Neuronal stem cell (in vitro differentiated cells): Measurements from ENCODE around the gene HDDC3.

Experiments used
- DNase-seq: peaks from one replicate; pipeline ENCODE4 v3.0.0-alpha.2; 2013; ENCODE audit warnings: low spot score
- H2AFZ ChIP-seq: one replicate; pipeline ENCODE4 v1.6.1; 2013; ENCODE audit warnings: mild to moderate bottlenecking, low read length, inconsistent platforms
- H2AK5ac ChIP-seq: 2 replicates; pipeline ENCODE4 v1.6.1; 2013; ENCODE audit warnings: low read depth, mild to moderate bottlenecking, inconsistent platforms, low read length, moderate library complexity, mixed read lengths
- H2BK120ac ChIP-seq: 2 replicates; pipeline ENCODE4 v1.6.1; 2013; ENCODE audit warnings: low read depth, mild to moderate bottlenecking, inconsistent platforms, low read length, moderate library complexity, mixed read lengths
- H2BK12ac ChIP-seq: one replicate; pipeline ENCODE4 v1.6.1; 2013; ENCODE audit warnings: low read length, inconsistent platforms
- H2BK15ac ChIP-seq: 2 replicates; pipeline ENCODE4 v1.6.1; 2013; ENCODE audit warnings: mild to moderate bottlenecking, low read length, inconsistent platforms, mixed read lengths
- H2BK5ac ChIP-seq: one replicate; pipeline ENCODE4 v1.6.1; 2013; ENCODE audit warnings: inconsistent platforms, mild to moderate bottlenecking, low read length, moderate library complexity
- H3K14ac ChIP-seq: one replicate; pipeline ENCODE4 v1.6.1; 2013; ENCODE audit warnings: low read length, inconsistent platforms
- H3K18ac ChIP-seq: 2 replicates; pipeline ENCODE4 v1.6.1; 2013; ENCODE audit warnings: low read length, inconsistent platforms
- H3K23ac ChIP-seq: 2 replicates; pipeline ENCODE4 v1.6.1; 2013; ENCODE audit warnings: low read depth, mild to moderate bottlenecking, mixed read lengths, low read length, inconsistent platforms; ENCODE audit not compliant: poor library complexity
- H3K27ac ChIP-seq: replicated peaks from 3 replicates; pipeline ENCODE4 v1.5.1; 2013; ENCODE audit warnings: low read length, inconsistent platforms
- H3K27me3 ChIP-seq, 3 experiments: 2 replicates each; pipeline ENCODE4 v1.6.1; 2013; ENCODE audit warnings: low read length in 3 of 3, mild to moderate bottlenecking in 2 of 3, inconsistent platforms in 1 of 3, low read depth in 1 of 3, mixed read lengths in 1 of 3, moderate library complexity in 1 of 3; ENCODE audit not compliant: control insufficient read depth in 3 of 3, insufficient read depth in 3 of 3
- H3K36me3 ChIP-seq, 2 donors: replicated peaks in 1 of 2; 2 replicates each; pipeline ENCODE4 v1.6.1; 2013; ENCODE audit warnings: low read length in 2 of 2; ENCODE audit not compliant: control insufficient read depth in 2 of 2, insufficient read depth in 2 of 2
- H3K4ac ChIP-seq: 2 replicates; pipeline ENCODE4 v1.6.1; 2013; ENCODE audit warnings: inconsistent platforms, mild to moderate bottlenecking, low read length, moderate library complexity
- H3K4me1 ChIP-seq, 2 donors: 1 replicate in 1 of 2; 2 replicates in 1 of 2; pipeline ENCODE4 v1.6.1; 2013; ENCODE audit warnings: low read length in 2 of 2, low read depth in 1 of 2; ENCODE audit not compliant: control insufficient read depth in 2 of 2, insufficient read depth in 1 of 2
- H3K4me2 ChIP-seq: one replicate; pipeline ENCODE4 v1.6.1; 2013; ENCODE audit warnings: mild to moderate bottlenecking, low read length, inconsistent platforms; ENCODE audit not compliant: insufficient read depth, poor library complexity, severe bottlenecking
- H3K4me3 ChIP-seq, 2 donors: 2 replicates each; pipeline ENCODE4 v1.5.1; 2013; ENCODE audit warnings: low read length in 2 of 2, mild to moderate bottlenecking in 2 of 2, inconsistent platforms in 1 of 2, moderate library complexity in 1 of 2
- H3K79me1 ChIP-seq: one replicate; pipeline ENCODE4 v1.6.1; 2013; ENCODE audit warnings: low read depth, mild to moderate bottlenecking, inconsistent platforms, low read length, moderate library complexity
- H3K9ac ChIP-seq: one replicate; pipeline ENCODE4 v1.6.1; 2013; ENCODE audit warnings: mild to moderate bottlenecking, low read depth, low read length, inconsistent platforms; ENCODE audit not compliant: poor library complexity
- H3K9me3 ChIP-seq, 2 donors: replicated peaks in 1 of 2; 2 replicates each; pipeline versions ENCODE3 to v1.6.1; 2013; ENCODE audit warnings: low read length in 2 of 2, mild to moderate bottlenecking in 2 of 2, inconsistent platforms in 1 of 2, low read depth in 1 of 2, mixed read lengths in 1 of 2, moderate library complexity in 1 of 2; ENCODE audit not compliant: control insufficient read depth in 2 of 2, insufficient read depth in 1 of 2
- H4K8ac ChIP-seq: one replicate; pipeline ENCODE4 v1.6.1; 2013; ENCODE audit warnings: low read depth, mild to moderate bottlenecking, inconsistent platforms, low read length, moderate library complexity
- H4K91ac ChIP-seq: one replicate; pipeline ENCODE4 v1.6.1; 2013; ENCODE audit warnings: low read length, low read depth, mild to moderate bottlenecking, inconsistent platforms; ENCODE audit not compliant: poor library complexity
- WGBS, 2 donors: extraction: QIAGEN DNeasy Blood & Tissue Kit; methylation state at CpG; one replicate each; pipeline ENCODE4 v1.1.7; 2013; ENCODE audit warnings: missing lambda C conversion rate in 2 of 2, mixed read lengths in 1 of 2; ENCODE audit not compliant: insufficient read length in 2 of 2, insufficient replicate concordance in 1 of 2; ENCODE audit errors: extremely low coverage in 2 of 2; 5-methylcytosine and 5-hydroxymethylcytosine counted together

HDDC3 gene

DNA sequence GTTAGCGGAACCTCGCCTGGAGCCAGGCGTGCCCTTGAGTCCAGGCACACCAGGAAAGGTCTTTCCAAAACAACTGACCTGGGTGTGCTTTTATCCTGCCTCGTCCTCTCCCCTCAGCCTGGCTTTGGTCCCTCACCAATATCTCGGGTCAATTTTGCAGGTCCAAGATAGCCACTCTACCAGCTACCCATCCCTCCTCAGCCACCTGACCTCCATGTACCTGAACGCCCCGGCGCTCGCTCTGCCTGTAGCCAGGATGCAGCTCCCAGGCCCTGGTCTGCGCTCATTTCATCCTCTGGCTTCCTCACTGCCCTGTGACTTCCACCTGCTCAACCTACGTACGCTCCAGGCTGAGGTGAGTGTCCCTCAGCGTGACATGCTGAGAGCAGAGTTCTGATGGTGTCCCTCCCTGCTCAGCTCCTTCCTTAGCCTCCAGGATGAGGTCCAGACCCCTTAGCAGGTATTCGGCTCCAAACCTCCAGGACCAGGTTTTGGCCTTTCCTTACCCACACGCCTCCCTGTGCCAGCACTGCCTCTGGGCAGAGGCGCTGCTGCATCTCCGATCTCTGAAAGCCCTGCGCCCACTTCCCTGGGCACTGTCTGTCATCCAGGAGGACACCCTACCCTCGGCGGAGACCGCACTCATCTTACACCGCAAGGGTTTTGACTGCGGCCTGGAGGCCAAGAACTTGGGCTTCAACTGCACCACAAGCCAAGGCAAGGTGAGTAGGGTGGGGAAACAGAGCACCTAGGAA is 14.1 kb downstream of the HDDC3 start:
- H2BK5ac ChIP-seq = no peak overlapping the region
- no peak overlapping the region for H3K4me2 ChIP-seq
- H3K23ac ChIP-seq = peak overlapping the region; percentile 34
- H3K4ac ChIP-seq = no peak overlapping the region
- no peaks in the 10 kb centered on the region for H3K79me1 ChIP-seq
- H2BK15ac ChIP-seq = no peak overlapping the region
- no peak overlapping the region for H2BK120ac ChIP-seq
- H2AK5ac ChIP-seq = no peak overlapping the region
- no peak overlapping the region for H2BK12ac ChIP-seq
- H4K91ac ChIP-seq = no peak overlapping the region
- no peak overlapping the region for H2AFZ ChIP-seq
- peak overlapping the region; percentile 76 for H3K14ac ChIP-seq
- peaks cover 48 to 83% of the 10 kb centered on the region in 2 donors for H3K36me3 ChIP-seq
- no peaks in the 10 kb centered on the region for H3K4me1 ChIP-seq
- H3K4me3 ChIP-seq = no peak overlapping the region
- no peak for DNase-seq
- peak overlapping the region; percentile 36 for H3K9ac ChIP-seq
- no peak overlapping the region for H3K18ac ChIP-seq
- WGBS, 2 donors = no CpG with 5 or more reads among the region's 23 CpGs
- H3K27me3 ChIP-seq = no peaks in the 10 kb centered on the region
- H3K9me3 ChIP-seq = no peaks in the 10 kb centered on the region
- H4K8ac ChIP-seq = no peak overlapping the region
- H3K27ac ChIP-seq = no peak overlapping the region

DNA sequence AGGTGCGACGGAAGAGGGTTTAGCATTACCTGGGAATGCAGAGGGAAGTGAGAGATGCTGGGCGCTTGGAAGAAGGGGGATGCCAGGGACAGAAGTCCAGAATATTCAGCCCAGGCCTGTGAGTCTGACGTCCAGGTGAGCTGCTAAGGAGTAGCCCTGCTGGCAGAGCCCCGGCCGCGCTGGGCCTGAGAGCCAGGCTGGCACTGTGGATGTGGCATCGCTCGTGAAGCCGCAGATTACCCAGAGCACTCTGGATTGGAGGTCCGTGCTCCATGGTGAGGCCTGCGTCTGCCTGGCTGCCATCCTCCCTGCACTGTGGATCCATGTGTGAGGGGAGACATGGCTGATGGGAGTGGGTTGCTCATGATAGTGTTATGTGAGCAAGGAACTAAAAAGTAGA is 14.8 kb downstream of the HDDC3 start:
- Histone ChIP-seq H3K14ac (no peak overlapping the region), H4K91ac (no peak overlapping the region), H2BK5ac (no peak overlapping the region), H3K9me3 (no peaks in the 10 kb centered on the region), H4K8ac (no peak overlapping the region), H3K23ac (no peak overlapping the region), H3K27ac (no peak overlapping the region), H3K18ac (no peak overlapping the region), H3K9ac (no peak overlapping the region), H2BK120ac (no peak overlapping the region), H3K36me3 (peaks cover 55 to 89% of the 10 kb centered on the region in 2 donors), H3K4me1 (no peaks in the 10 kb centered on the region), H3K4me2 (no peak overlapping the region), H2BK12ac (no peak overlapping the region), H3K79me1 (no peaks in the 10 kb centered on the region), H2BK15ac (no peak overlapping the region), H3K4me3 (no peak overlapping the region), H3K4ac (no peak overlapping the region), H2AK5ac (no peak overlapping the region), H3K27me3 (no peaks in the 10 kb centered on the region), H2AFZ (no peak overlapping the region)
- WGBS, 2 donors = no CpG with 5 or more reads among the region's 12 CpGs
- no peak for DNase-seq

DNA sequence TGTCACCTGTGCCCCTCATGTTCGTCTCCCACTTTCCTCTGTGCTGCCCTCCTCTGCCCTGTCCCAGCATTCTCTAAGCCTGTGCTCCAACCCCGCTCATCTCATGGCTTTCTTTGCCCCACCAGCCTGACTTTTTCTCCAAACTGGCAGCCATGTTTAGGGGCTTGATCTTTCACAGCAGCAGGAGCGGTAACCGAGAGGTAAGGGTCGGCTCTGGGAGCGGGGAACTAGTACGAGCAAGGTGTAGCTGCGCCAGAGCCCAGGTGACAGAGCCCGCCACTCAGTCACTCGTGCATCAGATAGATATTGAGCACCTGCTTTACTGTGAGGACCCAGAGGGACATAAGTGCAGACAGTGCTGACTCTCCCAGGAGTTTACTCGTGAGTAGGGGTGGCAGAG is 15.9 kb downstream of the HDDC3 start:
- Histone ChIP-seq H3K9me3 (no peaks in the 10 kb centered on the region), H3K79me1 (no peaks in the 10 kb centered on the region), H2BK12ac (no peak overlapping the region), H3K4ac (no peak overlapping the region), H2AFZ (no peak overlapping the region), H3K9ac (no peak overlapping the region), H3K4me3 (no peak overlapping the region), H2BK15ac (no peak overlapping the region), H3K4me1 (no peaks in the 10 kb centered on the region), H3K27me3 (no peaks in the 10 kb centered on the region), H3K14ac (no peak overlapping the region), H2BK5ac (no peak overlapping the region), H3K23ac (no peak overlapping the region), H3K27ac (no peak overlapping the region), H4K8ac (no peak overlapping the region), H2AK5ac (no peak overlapping the region), H4K91ac (no peak overlapping the region), H3K36me3 (peaks cover 63 to 97% of the 10 kb centered on the region in 2 donors), H3K18ac (no peak overlapping the region), H3K4me2 (no peak overlapping the region), H2BK120ac (no peak overlapping the region)
- DNase-seq = no peak
- no CpG with 5 or more reads among the region's 11 CpGs for WGBS, 2 donors

GRCh38 chr15:90915808-90916440 is 16.4 kb downstream of the HDDC3 start:
- Histone ChIP-seq H3K4ac (no peak overlapping the region), H3K79me1 (no peaks in the 10 kb centered on the region), H3K4me3 (no peak overlapping the region), H2BK120ac (no peak overlapping the region), H3K36me3 (peaks cover 69 to 97% of the 10 kb centered on the region in 2 donors), H3K4me2 (no peak overlapping the region), H4K91ac (no peak overlapping the region), H4K8ac (peak overlapping the region; percentile 27), H2BK12ac (peak overlapping the region; percentile 5), H2BK15ac (no peak overlapping the region), H3K9ac (no peak overlapping the region), H2BK5ac (no peak overlapping the region), H3K18ac (no peak overlapping the region), H3K4me1 (no peaks in the 10 kb centered on the region), H3K14ac (no peak overlapping the region), H3K23ac (peak overlapping the region; percentile 34), H2AK5ac (no peak overlapping the region), H3K9me3 (no peaks in the 10 kb centered on the region), H3K27ac (no peak overlapping the region), H3K27me3 (no peaks in the 10 kb centered on the region), H2AFZ (no peak overlapping the region)
- DNase-seq = no peak
- WGBS, 2 donors = no CpG with 5 or more reads among the region's 25 CpGs
